A204.1 (cell line): Measurements from ENCODE around the gene EBNA1BP2.
"Not testable (repeated sequence)": the region's sequence is repeated elsewhere in the genome, so short reads cannot be mapped to it uniquely, and the experiment has no call there.

ENCODE experiments used
- FAIRE-seq: peaks from 2 replicates; lab custom pipeline; 2012; peaks lifted over from hg19 to GRCh38; lab: Jason Lieb, UNC

Gene EBNA1BP2, protein sequence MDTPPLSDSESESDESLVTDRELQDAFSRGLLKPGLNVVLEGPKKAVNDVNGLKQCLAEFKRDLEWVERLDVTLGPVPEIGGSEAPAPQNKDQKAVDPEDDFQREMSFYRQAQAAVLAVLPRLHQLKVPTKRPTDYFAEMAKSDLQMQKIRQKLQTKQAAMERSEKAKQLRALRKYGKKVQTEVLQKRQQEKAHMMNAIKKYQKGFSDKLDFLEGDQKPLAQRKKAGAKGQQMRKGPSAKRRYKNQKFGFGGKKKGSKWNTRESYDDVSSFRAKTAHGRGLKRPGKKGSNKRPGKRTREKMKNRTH

DNA sequence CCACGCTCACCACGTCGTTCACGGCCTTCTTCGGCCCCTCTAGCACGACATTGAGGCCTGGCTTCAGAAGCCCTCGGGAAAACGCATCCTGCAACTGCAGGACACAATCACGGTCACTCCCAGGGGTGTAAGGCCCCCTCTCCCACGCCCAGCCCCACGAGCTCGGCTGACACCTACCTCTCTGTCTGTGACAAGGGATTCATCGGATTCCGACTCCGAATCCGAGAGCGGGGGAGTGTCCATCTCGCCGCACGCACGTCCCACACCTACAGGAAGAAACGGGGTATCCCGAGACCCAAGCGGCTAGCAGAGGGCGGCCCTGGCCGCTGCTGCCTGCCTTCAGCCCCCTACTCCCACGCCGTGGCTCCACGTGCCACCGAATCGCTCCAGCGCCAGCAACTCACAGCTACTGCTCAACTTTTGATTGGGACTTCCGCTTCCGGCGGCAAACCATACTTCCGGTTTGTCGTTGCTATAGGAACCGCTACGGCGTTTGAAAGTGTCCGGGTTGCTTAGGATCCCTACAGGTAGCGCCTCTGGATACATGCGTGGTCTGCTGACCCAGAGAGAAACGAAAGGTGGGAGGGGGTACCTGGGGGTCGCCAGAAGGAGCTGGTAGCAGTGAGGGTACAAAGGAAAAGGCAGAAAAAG is at the start of gene EBNA1BP2, which contains the start of gene CFAP57:
Gene EBNA1BP2, minus strand, starts transcription at position 415 of the 651 bp plus-strand sequence. Its CDS starts 172 bp downstream, at position 243.
Gene CFAP57, plus strand, starts transcription at position 455 of the 651 bp plus-strand sequence. CDS start 424 bp downstream, outside the sequence.
- FAIRE-seq = no peak

DNA sequence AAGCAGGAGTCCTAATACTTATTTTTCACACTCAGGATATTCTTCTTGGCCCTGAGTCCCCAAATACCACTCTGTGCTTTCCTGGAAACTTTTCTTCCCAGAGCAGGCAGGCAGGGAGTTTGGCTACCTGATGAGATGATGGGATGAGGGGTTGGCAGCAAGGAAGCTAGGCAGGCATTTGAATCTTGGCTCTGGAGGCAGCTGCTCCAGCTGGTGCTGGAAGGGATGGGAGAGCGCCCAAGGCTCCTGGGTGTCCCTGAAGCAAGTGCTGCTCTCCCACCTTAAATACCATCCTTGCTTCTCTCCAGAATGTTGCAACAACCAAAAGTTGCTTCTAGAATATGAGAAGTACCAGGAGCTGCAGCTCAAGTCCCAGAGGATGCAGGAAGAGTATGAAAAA is 49.7 kb upstream of the EBNA1BP2 start:
- FAIRE-seq = no peak

DNA sequence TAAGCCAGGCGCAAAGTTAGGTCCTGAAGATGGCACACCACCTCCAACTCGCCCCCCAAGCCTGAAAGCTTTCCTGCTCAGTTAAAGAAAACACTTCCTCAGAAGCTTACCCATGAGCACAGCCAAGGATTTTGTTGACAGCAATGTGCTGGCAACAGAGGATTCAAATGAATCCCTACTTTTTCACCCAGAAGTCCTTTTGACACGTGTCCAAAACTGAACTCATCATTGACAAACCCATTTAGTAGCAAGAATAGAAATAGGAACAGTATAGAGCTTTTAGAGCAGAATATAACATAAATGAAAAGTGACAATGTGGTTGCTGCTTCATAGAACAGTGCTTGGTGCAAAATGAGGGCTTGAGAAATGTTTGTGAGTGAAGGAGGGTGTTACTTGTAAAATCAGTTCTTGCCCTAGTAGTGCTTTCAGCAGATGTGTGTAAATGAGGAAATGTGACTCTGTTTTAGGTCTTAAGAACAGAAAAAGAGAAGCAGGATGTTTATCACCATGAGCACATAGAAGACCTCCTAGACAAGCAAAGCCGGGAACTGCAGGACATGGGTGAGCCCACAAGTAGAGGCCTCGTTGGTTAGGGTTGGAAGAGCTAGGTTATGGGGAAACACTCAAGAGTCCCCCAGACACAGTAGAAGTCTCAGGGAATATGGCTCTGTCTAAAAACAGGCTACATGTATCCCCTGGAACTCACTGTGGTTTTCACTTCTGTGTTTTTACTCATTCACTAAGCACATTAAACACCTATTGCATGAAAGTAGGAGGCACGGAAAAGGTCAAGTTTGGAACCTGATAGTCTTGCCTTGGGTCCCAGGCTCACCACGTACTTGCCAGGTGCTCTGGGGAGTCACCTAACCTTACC is 49.1 kb upstream of the EBNA1BP2 start:
- no peak for FAIRE-seq

DNA sequence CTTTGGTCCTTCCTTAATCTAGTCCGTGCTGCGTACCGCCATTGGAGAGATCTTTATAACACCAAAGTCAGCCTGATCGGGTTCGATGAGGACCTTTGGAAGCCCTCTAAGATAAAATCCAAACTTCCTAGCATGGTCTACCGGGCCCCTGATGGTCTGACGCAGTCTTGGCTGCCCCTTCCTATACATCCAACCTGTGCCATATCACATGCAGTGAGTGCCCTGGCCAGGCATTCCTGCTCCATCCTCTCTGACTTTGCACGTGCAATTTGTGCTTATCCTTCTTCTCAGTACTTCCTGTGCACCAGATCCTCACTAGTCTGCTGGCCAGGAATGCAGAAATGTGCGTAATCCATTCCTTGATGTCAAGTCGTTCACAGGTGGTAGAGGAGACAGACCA is 45.7 kb upstream of the EBNA1BP2 start:
- no peak for FAIRE-seq

DNA sequence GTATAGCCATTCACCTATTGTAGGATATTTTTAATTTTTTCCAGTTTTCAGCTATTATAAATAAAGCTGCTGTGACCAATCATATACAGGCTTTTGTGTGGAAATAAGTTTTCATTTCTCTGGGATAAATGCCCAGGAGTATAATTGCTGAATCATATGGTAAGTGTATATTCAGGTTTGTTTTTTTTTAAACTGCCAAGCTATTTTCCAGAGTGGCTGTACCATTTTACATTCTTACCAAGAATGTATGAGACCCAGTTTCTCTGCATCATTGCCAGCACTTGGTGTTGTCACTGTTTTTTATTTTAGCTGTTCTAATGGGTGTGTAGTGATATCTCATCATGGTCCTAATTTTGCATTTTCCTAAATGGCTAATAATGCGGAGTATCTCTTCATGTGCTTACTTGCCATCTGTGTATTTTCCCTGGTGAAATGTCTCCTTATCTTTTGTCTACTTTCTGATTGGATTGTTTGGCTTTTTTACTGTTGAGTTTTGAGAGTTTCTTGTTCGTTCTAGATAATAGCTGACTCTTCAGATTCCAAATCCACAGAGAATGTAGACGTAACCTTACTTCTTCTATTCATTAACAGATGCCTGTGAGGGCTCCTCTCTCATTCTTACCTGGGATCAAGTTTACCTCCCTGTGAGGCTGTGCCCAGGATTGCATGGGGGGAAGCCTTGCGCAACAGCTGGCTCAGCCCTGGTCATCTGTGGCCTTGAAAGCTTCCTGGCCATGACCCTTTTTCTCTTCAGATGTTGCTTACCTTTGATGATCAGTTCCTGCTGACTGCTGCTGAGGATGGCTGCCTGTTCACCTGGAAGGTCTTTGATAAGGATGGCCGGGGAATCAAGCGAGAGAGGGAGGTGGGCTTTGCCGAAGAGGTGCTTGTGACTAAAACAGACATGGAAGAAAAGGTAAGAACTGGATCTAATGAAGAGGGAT is 42.7 kb upstream of the EBNA1BP2 start:
- no peak for FAIRE-seq

DNA sequence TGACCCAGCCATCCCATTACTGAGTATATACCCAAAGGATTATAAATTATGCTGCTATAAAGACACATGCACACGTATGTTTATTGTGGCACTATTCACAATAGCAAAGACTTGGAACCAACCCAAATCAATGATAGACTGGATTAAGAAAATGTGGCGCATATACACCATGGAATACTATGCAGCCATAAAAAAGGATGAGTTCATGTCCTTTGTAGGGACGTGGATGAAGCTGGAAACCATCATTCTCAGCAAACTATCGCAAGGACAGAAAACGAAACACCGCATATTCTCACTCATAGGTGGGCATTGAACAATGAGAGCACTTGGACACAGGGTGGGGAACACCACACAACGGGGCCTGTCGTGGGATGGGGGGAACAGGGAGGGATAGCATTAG is 36.2 kb upstream of the EBNA1BP2 start:
- not testable (repeated sequence) for FAIRE-seq

DNA sequence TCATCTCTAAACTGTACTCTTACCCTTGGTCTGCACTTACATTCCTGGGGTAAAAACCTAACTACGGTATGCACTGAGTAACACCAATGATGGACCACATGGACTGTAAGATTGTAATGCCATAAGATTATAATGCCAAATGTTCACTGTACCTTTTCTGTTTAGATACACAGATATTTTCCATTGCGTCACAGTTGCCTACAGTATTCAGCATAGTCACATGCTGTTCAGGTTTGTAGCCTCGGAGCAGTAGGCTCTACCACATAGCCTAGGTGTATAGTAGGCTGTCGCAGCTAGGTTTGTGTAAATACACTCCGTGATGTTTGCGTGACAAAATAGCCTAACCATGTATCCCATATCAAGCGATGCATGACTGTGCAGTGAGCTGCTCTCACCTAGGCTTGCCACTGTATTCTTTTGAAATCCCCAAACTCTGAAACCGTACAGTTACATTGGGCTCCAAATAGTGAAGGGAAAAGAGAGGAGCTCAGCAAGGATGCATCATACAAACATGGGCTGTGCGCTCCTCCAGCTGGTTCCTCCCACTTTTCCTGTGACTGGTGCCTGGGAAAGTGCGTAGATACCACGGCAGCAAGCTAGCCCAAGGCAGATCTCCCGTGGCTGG is 35.3 kb upstream of the EBNA1BP2 start:
- FAIRE-seq = no peak

DNA sequence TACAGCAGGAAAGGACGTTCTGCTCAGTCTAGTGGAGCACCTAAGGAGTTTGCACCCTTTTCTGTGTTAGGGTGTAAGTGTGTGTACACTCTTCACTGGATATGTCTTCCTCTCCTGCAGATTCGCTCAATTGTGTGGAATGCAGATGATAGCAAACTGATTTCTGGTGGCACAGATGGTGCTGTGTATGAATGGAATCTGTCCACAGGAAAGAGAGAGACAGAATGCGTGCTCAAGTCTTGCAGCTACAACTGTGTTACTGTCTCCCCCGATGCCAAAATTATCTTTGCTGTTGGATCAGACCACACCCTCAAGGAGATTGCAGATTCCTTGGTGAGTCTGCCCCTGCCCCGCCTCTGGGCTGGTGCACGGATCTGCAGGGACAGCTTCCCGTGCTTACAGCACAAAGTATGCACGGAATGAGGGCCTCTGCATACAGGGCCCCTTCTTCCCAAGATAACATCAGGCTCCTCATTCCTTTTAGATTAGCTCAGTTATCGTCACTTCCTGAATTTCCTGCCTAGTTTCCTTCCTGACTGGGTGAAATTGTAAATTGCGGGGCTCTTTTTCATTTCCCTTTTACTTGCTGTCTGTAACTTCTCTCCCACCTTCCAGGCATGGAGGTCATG is 34.6 kb upstream of the EBNA1BP2 start:
- FAIRE-seq = no peak

DNA sequence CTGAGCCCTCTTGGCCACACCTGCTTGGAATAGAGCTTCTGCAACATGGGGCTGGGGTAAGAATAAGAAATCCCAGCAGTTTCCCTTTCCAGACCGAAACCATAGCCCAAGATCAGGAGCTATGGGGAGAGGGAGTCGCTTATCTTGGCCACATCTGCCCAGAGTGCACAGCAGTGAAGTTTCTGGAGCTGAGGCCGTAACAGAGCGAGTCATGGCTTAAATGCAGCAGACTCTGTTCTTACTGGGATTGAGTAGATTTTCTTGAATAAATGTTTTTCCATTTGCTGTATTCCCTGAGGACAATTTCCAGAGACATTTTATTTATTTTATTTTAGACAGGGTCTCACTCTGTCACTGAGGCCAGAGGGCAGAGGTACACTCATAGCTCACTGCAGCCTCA is 33.6 kb upstream of the EBNA1BP2 start:
- no peak for FAIRE-seq

DNA sequence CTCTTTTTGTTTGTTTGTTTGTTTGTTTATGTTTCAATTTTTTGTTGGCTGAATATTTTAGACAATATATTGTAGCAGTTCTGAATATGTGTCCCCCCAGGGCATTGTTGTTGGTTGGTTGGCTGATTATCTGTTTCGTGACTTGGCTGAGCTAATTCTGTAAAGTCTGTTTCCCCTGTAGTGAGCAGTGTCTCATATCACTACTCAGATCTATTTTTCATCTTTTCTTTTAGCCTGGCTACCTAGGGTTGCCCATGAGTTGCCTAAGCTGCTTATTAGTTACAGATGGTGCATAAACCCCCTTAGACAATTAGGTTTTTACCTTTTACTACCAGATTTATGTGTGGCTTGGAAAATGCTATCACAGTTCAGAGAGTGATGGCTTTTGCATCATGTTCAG is 32.3 kb upstream of the EBNA1BP2 start:
- FAIRE-seq = no peak

DNA sequence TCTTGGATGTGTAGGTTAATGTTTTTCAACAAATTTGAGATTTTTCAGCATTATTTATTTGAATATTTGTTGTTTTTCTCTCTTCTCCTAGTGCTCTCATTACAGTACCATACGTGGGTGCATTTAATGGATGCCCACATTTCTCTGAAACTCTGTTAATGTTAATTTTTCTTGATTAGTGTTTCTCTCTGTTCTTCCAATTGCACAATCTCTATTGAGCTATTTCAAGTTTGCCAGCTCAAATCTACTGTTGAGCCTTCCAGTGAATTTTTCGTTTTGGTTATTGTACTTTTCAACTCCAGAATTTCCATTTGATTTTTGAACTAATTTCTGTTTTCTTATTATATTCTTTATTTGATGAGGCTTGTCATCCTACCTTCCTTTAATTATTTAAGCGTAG is 31.8 kb upstream of the EBNA1BP2 start:
- FAIRE-seq = no peak

DNA sequence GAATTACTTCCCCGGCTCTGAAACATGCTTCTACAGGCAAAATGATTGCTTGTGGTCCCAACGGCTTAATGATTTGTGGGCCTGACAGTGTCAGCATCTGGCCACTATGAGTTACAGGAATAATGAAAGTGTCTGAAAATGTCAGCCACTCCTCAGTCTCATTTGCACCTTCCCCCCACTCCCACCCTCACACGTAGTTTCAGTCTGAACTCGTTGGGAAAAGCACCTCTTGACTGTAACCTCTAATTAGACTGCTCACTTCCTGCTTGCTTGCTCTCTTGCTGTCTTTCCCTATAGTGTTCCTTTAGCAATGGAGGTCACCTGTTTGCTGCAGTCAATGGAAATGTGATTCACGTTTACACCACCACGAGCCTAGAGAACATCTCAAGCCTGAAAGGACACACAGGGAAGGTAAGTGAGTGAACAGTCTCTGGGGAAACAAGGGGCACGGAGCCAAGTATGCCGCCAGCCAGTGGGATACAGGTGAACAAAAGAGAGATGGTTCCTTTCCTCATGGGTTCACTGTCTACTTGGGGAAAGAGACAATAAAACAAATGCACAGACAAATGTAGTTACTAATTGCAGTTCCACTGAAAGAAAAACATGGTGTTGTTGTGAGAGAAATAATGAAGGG is 27.1 kb upstream of the EBNA1BP2 start:
- no peak for FAIRE-seq

DNA sequence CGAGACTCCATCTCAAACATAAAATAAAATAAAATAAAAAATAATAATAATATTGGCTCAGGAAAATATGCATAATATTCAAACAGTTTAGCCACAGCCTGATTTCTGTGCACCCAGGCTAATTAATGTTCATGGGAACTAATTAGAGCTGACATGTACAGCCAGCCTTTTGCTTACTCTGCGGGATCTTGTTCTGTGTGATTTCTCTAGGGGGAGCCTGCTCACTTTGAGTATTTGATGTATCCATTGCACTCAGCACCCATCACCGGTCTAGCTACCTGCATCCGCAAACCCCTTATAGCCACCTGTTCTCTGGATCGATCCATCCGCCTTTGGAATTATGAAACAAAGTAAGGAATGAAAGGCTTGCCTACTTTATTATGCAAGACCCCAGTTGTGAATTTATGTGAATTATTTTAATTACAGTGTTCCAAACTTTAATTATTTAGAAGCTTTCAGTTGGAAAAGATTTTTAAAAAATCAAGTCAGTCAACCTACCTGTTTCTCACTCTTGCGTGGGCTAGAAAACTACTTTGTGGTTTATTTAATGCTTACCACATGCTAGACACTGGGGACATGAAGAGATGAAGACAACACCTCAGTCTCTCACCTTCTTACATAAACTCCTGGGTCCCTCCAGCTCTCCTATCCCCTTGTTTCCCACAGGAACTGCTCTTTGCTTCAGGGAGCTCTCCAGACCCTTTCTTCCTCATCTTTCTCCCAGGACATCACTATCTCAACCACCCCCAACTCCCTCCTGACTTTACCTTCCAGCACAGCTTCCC is 25.4 kb upstream of the EBNA1BP2 start:
- FAIRE-seq = no peak

DNA sequence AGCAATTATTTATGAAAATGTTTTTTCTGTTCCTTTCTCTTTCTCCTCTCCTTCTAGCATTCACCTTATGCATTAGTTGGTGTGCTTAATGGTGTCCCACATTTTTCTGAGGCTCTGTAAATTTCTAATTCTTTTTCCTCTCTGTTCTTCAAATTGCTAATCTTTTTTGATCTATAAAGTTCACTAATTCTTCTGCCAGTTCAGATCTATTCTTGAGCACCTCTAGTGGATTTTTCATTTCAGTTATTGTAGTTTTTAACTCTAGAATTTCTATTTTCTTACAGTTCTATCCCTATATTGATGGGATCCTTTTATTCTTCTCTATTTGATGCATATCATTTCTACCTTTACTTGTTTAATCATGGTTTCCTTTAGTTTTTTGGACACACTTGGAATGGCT is 22.4 kb upstream of the EBNA1BP2 start:
- no peak for FAIRE-seq

DNA sequence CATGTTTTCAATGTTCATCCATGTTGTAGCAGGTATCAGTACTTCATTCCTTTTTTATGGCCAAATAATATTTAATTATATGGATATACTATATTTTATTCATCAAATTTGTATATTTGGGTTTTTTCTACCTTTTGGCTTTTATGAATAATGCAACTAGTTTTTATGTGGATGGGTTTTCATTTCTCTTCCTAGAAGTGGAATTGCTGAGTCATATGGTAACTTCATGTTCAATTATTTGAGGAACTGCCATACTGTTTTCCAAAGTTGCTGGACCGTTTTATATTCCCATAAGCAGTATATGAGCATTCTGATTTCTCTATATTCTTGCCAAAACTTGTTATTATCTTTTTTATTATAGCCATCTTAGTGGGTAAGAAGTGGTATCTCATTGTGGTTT is 16.0 kb upstream of the EBNA1BP2 start:
- no peak for FAIRE-seq

DNA sequence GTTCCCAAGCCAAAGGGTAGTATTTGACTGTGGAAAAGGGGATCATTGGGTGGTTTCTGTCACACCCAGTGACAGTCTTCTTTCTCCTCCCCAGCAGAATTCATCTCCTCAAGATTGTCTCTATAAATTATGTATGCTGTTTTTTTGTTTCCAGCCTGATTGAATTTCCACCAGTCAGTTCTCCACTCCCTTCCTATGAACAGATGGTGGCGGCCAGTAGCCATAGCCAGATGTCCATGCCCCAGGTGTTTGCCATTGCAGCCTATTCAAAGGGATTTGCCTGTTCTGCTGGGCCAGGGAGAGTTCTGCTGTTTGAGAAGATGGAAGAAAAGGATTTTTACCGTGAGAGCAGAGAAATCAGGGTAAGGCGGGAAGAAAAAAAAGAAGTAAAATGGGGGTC is 12.9 kb upstream of the EBNA1BP2 start:
- FAIRE-seq = no peak

DNA sequence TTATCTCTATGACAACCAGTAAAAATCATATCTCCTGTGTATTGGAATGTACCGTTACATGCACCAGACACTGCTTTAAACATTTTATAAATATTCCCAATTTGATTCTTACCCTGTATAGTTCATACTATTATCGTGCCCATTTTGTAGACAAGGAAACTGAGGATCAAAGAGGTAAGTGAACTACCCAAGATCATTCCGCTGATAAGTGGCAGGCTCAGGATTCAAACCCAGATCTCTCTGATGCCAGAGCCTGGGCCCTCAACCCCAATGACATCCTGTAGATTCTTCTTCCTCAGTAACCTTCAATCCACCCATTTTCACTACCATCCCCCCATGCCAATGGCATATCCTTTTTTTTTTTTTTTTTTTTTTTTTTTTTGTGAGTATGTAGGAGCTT is 12.3 kb upstream of the EBNA1BP2 start:
- no peak for FAIRE-seq

DNA sequence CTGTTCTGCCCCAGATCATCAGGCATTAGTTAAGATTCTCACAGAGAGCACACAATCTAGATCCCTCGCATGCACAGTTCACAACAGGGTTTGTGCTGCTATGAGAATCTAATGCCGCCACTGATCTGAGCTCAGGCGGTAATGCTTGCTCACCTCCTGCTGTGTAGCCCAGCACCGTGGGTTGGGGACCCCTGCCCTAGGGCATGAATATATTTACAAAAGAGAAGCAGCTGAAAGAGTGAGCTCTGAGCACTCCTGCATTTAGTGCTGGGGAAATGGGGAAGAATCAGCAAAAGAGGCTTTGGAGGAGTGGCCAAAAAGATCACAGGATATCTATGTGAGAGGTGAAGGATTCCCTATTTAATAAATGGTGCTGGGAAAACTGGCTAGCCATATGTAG is 5.6 kb upstream of the EBNA1BP2 start:
- no peak for FAIRE-seq

DNA sequence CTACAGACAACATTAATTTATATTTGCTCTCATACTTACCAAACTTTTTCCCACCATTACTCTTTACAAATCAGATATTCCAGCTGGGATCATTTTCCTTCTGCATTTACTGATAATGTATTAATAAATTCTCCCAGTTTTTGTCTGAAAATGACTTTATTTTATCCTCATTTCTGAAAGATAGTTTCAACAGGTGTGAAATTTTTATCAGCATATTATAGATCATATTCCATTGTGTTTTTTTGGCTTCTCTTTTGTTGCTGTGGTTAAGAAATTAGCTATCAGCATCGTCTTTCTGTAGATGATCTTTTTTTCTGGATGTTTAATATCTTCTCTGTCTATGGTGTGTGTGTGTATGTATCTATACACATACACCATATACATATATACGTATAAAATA is 2.8 kb upstream of the EBNA1BP2 start:
- no peak for FAIRE-seq
